ENCODE data around the gene CROCC.

Gene CROCC

GRCh38 chr1:17014671-17015567 is 93.2 kb downstream of the CROCC start:
- no peak for DNase-seq

GRCh38 chr1:17016317-17016661 is 94.6 kb downstream of the CROCC start:
- no peak for DNase-seq

GRCh38 chr1:17017435-17017834 is 95.7 kb downstream of the CROCC start:
- no peak for DNase-seq

GRCh38 chr1:17018849-17019248 is 97.1 kb downstream of the CROCC start:
- DNase-seq, result no peak

- no peak for DNase-seq
Observed at GRCh38 chr1:17020502-17020901, 98.8 kb downstream of the CROCC start.

- no peak for DNase-seq
Observed at GRCh38 chr1:17021896-17022295, 100.2 kb downstream of the CROCC start.

Data from NCI-H774 (cell line).